Esophagus squamous epithelium (tissue), 5 donors: ENCODE data around the gene QSER1. TPM values are rescaled to one million over a fixed set of nuclear protein-coding genes. Genes with fewer than 3 reads are reported as not detected.
"Not testable (repeated sequence)": the region's sequence is repeated elsewhere in the genome, so short reads cannot be mapped to it uniquely, and the experiment has no call there.

ENCODE experiments used
- DNase-seq: peaks from one replicate; lab custom pipeline; 2025; lab: John Stamatoyannopoulos, UW
- H3K27ac ChIP-seq, 4 donors: fragments of 200-600 bp; sonication (generic); one replicate each; pipeline ENCODE4 v1.5.1; 2016 to 2019; ENCODE audit warnings: mild to moderate bottlenecking in 1 of 4
- H3K27me3 ChIP-seq, 4 donors: fragments of 200-600 bp; sonication (generic); 1 replicate in 3 of 4; 2 replicates in 1 of 4; pipeline versions ENCODE4 v1.5.1 to v1.6.0; 2017 to 2021; ENCODE audit warnings: antibody characterized with exemption in 1 of 4
- H3K36me3 ChIP-seq, 3 donors: fragments of 200-600 bp; sonication (generic); one replicate each; pipeline ENCODE4 v1.5.1; 2016 to 2019
- H3K4me1 ChIP-seq, 3 donors: fragments of 200-600 bp; sonication (generic); one replicate each; pipeline ENCODE4 v1.5.1; 2017 to 2019
- H3K4me3 ChIP-seq, 4 donors: fragments of 200-600 bp; sonication (generic); 1 replicate in 3 of 4; 2 replicates in 1 of 4; pipeline ENCODE4 v1.5.1; 2016 to 2019; ENCODE audit warnings: mild to moderate bottlenecking in 2 of 4, moderate library complexity in 1 of 4
- H3K9me3 ChIP-seq, 3 donors: fragments of 200-600 bp; sonication (generic); one replicate each; pipeline ENCODE4 v1.5.1; 2016 to 2019
- POLR2A ChIP-seq, 4 donors: fragments of 450-650 bp; IDR thresholded peaks; one replicate each; pipeline ENCODE4 v1.6.1; 2017; ENCODE audit warnings: antibody characterized with exemption in 4 of 4, mild to moderate bottlenecking in 4 of 4, moderate library complexity in 3 of 4
- WGBS, 2 donors: methylation state at CpG; one replicate each; pipeline ENCODE4 v1.1.5; 2018; 5-methylcytosine and 5-hydroxymethylcytosine counted together
- intact Hi-C: fragments of 100-400 bp; cut with DNase I; formaldehyde crosslinking; loops from one replicate; pipeline ENCODE4 v1.15.0; 2022
- total RNA-seq, 4 donors: library from RNA; depleted of rRNA; stranded (reverse); fragments of >200 nt; gene quantifications; one replicate each; pipeline ENCODE4 v1.1.0, GENCODE V29; 2016
- TF ChIP-seq, protein P1 (sequence below), 6 experiments: fragments of 450-650 bp in 4 of 6; fragments of 200-600 bp in 2 of 6; sonication (generic) in 2 of 6; IDR thresholded peaks; one replicate each; pipeline ENCODE4 v1.5.1; 2016 to 2019; ENCODE audit warnings: antibody characterized with exemption in 6 of 6, mild to moderate bottlenecking in 4 of 6, moderate library complexity in 4 of 6
- donor health status: DM: yes; HTN: yes; CAD: no.

QSER1 gene
- total RNA-seq, 4 donors from 2014 or later: 26.7 to 43.5 (median 33.3) TPM

- TF ChIP-seq POLR2A (IDR thresholded peaks at IDR 0.05): no peak
- TF ChIP-seq, protein P1, sequence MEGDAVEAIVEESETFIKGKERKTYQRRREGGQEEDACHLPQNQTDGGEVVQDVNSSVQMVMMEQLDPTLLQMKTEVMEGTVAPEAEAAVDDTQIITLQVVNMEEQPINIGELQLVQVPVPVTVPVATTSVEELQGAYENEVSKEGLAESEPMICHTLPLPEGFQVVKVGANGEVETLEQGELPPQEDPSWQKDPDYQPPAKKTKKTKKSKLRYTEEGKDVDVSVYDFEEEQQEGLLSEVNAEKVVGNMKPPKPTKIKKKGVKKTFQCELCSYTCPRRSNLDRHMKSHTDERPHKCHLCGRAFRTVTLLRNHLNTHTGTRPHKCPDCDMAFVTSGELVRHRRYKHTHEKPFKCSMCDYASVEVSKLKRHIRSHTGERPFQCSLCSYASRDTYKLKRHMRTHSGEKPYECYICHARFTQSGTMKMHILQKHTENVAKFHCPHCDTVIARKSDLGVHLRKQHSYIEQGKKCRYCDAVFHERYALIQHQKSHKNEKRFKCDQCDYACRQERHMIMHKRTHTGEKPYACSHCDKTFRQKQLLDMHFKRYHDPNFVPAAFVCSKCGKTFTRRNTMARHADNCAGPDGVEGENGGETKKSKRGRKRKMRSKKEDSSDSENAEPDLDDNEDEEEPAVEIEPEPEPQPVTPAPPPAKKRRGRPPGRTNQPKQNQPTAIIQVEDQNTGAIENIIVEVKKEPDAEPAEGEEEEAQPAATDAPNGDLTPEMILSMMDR (IDR thresholded peaks at IDR 0.05): peak in 4 of 6 experiments; percentile 20 to 48 (median 38)
- Histone ChIP-seq H3K4me1 (no peaks in the 10 kb centered on the region), H3K9me3 (no peaks in the 10 kb centered on the region), H3K27ac (no peak overlapping the region), H3K36me3 (no peaks in the 10 kb centered on the region), H3K27me3 (no peaks in the 10 kb centered on the region), H3K4me3 (no peak overlapping the region)
- 68 to 74% methylated on average over 3 of the region's 3 CpGs for WGBS, 2 donors
- DNase-seq: no peak
- intact Hi-C loops: no loop called here
These were observed 7.7 kb upstream of the QSER1 start for GRCh38 chr11:32884770-32885384.

DNA sequence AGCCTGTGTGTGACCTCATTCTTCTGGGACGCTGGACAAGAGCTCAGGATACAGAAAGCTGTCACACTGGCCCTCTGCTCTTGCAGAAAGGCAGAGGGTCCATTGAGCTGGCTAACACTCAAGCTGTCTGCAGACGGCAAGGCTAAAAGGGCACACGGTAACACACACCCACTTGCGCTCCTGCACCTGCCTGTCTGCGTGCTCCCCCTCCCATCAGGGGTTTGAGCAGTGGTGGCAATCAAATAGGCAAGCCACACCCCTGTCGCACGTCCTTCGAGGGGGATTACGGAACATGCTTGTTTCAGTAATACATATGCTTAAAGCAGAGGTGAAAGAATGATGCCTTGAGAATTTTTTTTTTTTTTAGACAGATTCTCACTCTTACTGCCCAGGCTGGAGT lies 7.1 kb upstream of the QSER1 start:
- 84 to 89% methylated on average over 7 to 8 of the region's 9 CpGs for WGBS, 2 donors

DNA sequence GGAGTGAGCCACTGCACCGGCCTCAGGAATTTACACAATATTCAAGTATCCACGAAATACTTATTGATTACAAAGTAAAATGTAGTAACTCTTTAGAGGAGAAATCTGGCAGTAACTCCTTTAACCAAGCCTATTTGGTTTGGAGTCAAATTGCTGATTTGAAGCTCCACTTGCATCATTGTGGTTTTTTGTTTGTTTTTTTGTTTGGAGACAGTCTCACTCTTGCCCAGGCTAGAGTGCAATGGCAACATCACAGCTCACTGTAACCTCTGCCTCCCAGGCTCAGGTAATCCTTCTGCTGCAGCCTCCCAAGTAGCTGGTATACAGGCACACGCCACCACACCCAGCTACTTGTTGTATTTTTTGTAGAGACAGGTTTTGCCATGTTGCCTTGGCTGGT lies 6.4 kb upstream of the QSER1 start:
- no peaks in the 10 kb centered on the region for H3K27me3 ChIP-seq
- WGBS, 2 donors: 79 to 84% methylated on average over 2 to 3 of the region's 3 CpGs
- no peak overlapping the region for H3K4me3 ChIP-seq
- H3K4me1 ChIP-seq: peaks cover 0 to 3% (median 0%) of the 10 kb centered on the region in 3 donors
- intact Hi-C loops: no loop called here
- no peaks in the 10 kb centered on the region for H3K36me3 ChIP-seq
- no peak for DNase-seq
- H3K9me3 ChIP-seq: no peaks in the 10 kb centered on the region
- no peak for TF ChIP-seq POLR2A (IDR thresholded peaks at IDR 0.05)
- TF ChIP-seq, protein P1 (IDR thresholded peaks at IDR 0.05): no peak
- H3K27ac ChIP-seq: no peak overlapping the region

More for the DNA sequence above, 7.1 kb upstream of the QSER1 start:
- no peak for DNase-seq
- Histone ChIP-seq H3K36me3 (no peaks in the 10 kb centered on the region), H3K9me3 (no peaks in the 10 kb centered on the region), H3K27me3 (no peaks in the 10 kb centered on the region), H3K4me1 (no peaks in the 10 kb centered on the region), H3K27ac (no peak overlapping the region), H3K4me3 (no peak overlapping the region)
- no peak for TF ChIP-seq POLR2A (IDR thresholded peaks at IDR 0.05)
- TF ChIP-seq, protein P1 (IDR thresholded peaks at IDR 0.05): no peak
- intact Hi-C loops: no loop called here

DNA sequence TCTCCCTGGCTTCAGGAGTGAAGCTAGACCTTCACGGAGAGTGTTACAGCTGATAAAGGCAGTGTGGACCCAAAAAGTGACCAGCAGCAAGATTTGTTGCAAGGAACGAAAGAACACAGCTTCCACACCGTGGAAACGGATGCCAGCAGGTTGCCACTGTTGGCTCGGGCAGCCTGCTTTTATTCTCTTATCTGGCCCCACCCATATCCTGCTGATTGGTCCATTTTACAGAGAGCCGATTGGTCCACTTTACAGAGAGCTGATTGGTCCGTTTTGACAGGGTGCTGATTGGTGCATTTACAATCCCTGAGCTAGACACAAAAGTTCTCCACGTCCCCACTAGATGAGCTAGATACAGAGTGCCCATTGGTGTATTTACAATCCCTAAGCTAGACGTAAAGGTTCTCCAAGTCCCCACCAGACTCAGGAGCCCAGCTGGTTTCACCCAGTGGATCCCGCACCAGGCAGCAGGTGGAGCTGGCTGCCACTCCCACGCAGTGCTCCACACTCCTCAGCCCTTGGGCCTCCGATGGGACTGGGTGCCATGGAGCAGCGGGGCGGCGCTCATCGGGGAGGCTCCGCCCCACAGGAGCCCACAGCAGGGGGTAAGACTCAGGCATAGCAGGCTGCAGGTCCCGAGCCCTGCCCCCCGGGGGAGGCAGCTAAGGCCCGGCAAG lies 4.8 kb upstream of the QSER1 start:
- H3K4me3 ChIP-seq, H3K36me3 ChIP-seq, H3K27ac ChIP-seq, H3K9me3 ChIP-seq, intact Hi-C loops, DNase-seq, H3K27me3 ChIP-seq: not testable (repeated sequence)
- peaks cover 3 to 12% (median 7%) of the 10 kb centered on the region in 3 donors for H3K4me1 ChIP-seq
- WGBS, 2 donors: 91 to 93% methylated on average over 8 to 11 of the region's 20 CpGs

DNA sequence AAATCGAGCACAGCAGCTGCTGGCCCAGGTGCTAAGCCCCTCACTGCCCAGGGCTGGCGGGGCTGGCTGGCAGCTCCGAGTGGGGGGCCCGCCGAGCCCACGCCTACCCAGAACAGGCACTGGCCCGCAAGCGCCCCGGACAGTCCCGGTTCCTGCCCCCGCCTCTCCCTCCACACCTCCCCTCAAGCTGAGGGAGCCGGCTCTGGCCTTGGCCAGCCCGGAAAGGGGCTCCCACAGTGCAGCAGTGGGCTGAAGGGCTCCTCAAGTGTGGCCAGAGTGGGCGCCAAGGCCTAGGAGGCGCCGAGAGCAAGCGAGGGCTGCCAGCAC lies 4.3 kb upstream of the QSER1 start:
- intact Hi-C loops, H3K36me3 ChIP-seq, H3K27ac ChIP-seq, H3K27me3 ChIP-seq, H3K9me3 ChIP-seq, DNase-seq, H3K4me3 ChIP-seq: not testable (repeated sequence)
- 100% methylated on average over 1 to 4 of the region's 17 CpGs for WGBS, 2 donors
- peaks cover 3 to 12% (median 7%) of the 10 kb centered on the region in 3 donors for H3K4me1 ChIP-seq

- Histone ChIP-seq H3K4me3 (no peak overlapping the region), H3K27me3 (no peaks in the 10 kb centered on the region), H3K27ac (no peak overlapping the region), H3K4me1 (peaks cover 3 to 13% (median 7%) of the 10 kb centered on the region in 3 donors), H3K9me3 (no peaks in the 10 kb centered on the region), H3K36me3 (no peaks in the 10 kb centered on the region)
- intact Hi-C loops: no loop called here
- no peak for DNase-seq
- no peak for TF ChIP-seq POLR2A (IDR thresholded peaks at IDR 0.05)
- TF ChIP-seq, protein P1 (IDR thresholded peaks at IDR 0.05): no peak
These were observed 3.8 kb upstream of the QSER1 start for GRCh38 chr11:32888805-32889204.
